K562 (cell line): ENCODE results near the gene PATE1. TPM values are rescaled to one million over a fixed set of nuclear protein-coding genes. Genes with fewer than 3 reads are reported as not detected.

Experiments
- ATAC-seq: fragments of 200-7000 bp; cut with Tn5 transposase; 3 replicates; pipeline ENCODE4 v1.9.1; 2020; ENCODE audit warnings: moderate library complexity
- BruUV-seq: library from RNA; stranded (reverse); fragments of 400-500 nt; replicated peaks from 2 replicates; lab custom pipeline; 2021; lab: Mats Ljungman, UMichigan
- CTCF ChIA-PET: fragments of 300-600 bp; formaldehyde crosslinking; extraction: SDS; loops from one replicate; lab custom pipeline; 2021; ENCODE audit warnings: low intra/inter-chr PET ratio; lab: Yijun Ruan, JAX
- POLR2A ChIA-PET: fragments of 300-600, 350-650 bp; sonication (Branson Sonifier 250); formaldehyde crosslinking; extraction: SDS; loops from one replicate; lab custom pipeline; 2021; ENCODE audit warnings: antibody characterized with exemption, inconsistent platforms; lab: Yijun Ruan, JAX
- DNase-seq, 4 experiments: peaks; one replicate each; pipeline versions ENCODE4 v3.0.0 to v3.0.0-alpha.2; 2011 to 2018; ENCODE audit warnings: low spot score in 3 of 4, mixed read lengths in 3 of 4; ENCODE audit errors: extremely low read depth in 1 of 4
- FAIRE-seq: peaks from 2 replicates; lab custom pipeline; 2011; peaks lifted over from hg19 to GRCh38; lab: Jason Lieb, UNC
- H2AFZ ChIP-seq: 2 replicates; pipeline ENCODE4 v1.6.0; 2011; ENCODE audit warnings: low read depth, low read length, control low read depth, inconsistent platforms
- H3K27ac ChIP-seq: fragments of 200-600 bp; 3 replicates; pipeline ENCODE4 v1.8.0; 2011; ENCODE audit warnings: low read depth, mild to moderate bottlenecking, control low read depth, inconsistent platforms, low read length, moderate library complexity, mixed read lengths; ENCODE audit errors: extremely low read depth
- H3K27me3 ChIP-seq, 2 experiments: fragments of 300-600 bp in 1 of 2; 2 replicates in 1 of 2; 3 replicates in 1 of 2; pipeline versions ENCODE4 v1.6.0 to v1.8.0; 2011; ENCODE audit warnings: inconsistent platforms in 2 of 2, low read length in 2 of 2, mild to moderate bottlenecking in 1 of 2, mixed read lengths in 1 of 2, moderate library complexity in 1 of 2; ENCODE audit not compliant: control insufficient read depth in 2 of 2, insufficient read depth in 2 of 2
- H3K36me3 ChIP-seq: fragments of 300-600 bp; 3 replicates; pipeline ENCODE4 v1.8.0; 2011; ENCODE audit warnings: mild to moderate bottlenecking, low read length, inconsistent platforms; ENCODE audit not compliant: control insufficient read depth, insufficient read depth
- H3K4me1 ChIP-seq, 2 experiments: fragments of 200-600 bp in 1 of 2; replicated peaks in 1 of 2; 2 replicates in 1 of 2; 3 replicates in 1 of 2; pipeline versions ENCODE4 v1.5.1 to v1.8.0; 2011; ENCODE audit warnings: inconsistent platforms in 2 of 2, low read length in 2 of 2, mild to moderate bottlenecking in 1 of 2, mixed read lengths in 1 of 2, moderate library complexity in 1 of 2; ENCODE audit not compliant: control insufficient read depth in 2 of 2, insufficient read depth in 2 of 2
- H3K4me2 ChIP-seq: 2 replicates; pipeline ENCODE4 v1.6.1; 2011; ENCODE audit warnings: low read length, control low read depth, inconsistent platforms, mixed read lengths; ENCODE audit not compliant: insufficient read depth
- H3K4me3 ChIP-seq: fragments of 200-600 bp; sonication (generic), shearing (Covaris generic); 2 replicates; pipeline ENCODE4 v1.5.1; 2016; ENCODE audit warnings: control low read depth, inconsistent platforms
- H3K79me2 ChIP-seq: fragments of 200-600 bp; 3 replicates; pipeline ENCODE4 v1.8.0; 2011; ENCODE audit warnings: low read length, inconsistent platforms; ENCODE audit not compliant: control insufficient read depth, insufficient read depth
- H3K9ac ChIP-seq, 2 experiments: 2 replicates each; pipeline versions ENCODE4 v1.6.0 to v1.6.1; 2011; ENCODE audit warnings: low read depth in 2 of 2, low read length in 2 of 2, control low read depth in 1 of 2, inconsistent platforms in 1 of 2, mild to moderate bottlenecking in 1 of 2, mixed read lengths in 1 of 2; ENCODE audit not compliant: insufficient read depth in 1 of 2
- H3K9me1 ChIP-seq: one replicate; pipeline ENCODE4 v1.6.0; 2011; ENCODE audit warnings: inconsistent platforms, mild to moderate bottlenecking, low read length, moderate library complexity; ENCODE audit not compliant: control insufficient read depth, insufficient read depth
- H3K9me3 ChIP-seq: replicated peaks from 2 replicates; pipeline ENCODE4 v1.5.1; 2011; ENCODE audit warnings: low read depth, low read length, inconsistent platforms; ENCODE audit not compliant: control insufficient read depth, insufficient read depth
- H4K20me1 ChIP-seq: replicated peaks from 2 replicates; pipeline ENCODE4 v1.6.1; 2011; ENCODE audit warnings: low read length, inconsistent platforms, mixed read lengths; ENCODE audit not compliant: control insufficient read depth, insufficient read depth
- E2F1 ChIP-seq: sonication (generic); formaldehyde crosslinking; IDR thresholded peaks from 2 replicates; pipeline ENCODE4 v1.8.1; 2023; ENCODE audit warnings: mild to moderate bottlenecking, missing genetic modification reagents, moderate library complexity
- HDAC1 ChIP-seq, 2 experiments: fragments of 450-650 bp; IDR thresholded peaks; 2 replicates each; pipeline ENCODE4 v1.6.1; 2016 to 2017; ENCODE audit warnings: inconsistent platforms in 1 of 2, mild to moderate bottlenecking in 1 of 2, moderate library complexity in 1 of 2
- HNRNPL ChIP-seq: fragments of 200-400 bp; formaldehyde crosslinking; IDR thresholded peaks from 2 replicates; pipeline ENCODE4 v1.6.1; 2017; ENCODE audit warnings: low read depth, mild to moderate bottlenecking, low read length
- MBD2 ChIP-seq: sonication (generic); IDR thresholded peaks from 2 replicates; pipeline ENCODE4 v1.6.1; 2016; ENCODE audit warnings: low read depth, borderline replicate concordance
- NR2F6 ChIP-seq: fragments of 450-650 bp; formaldehyde crosslinking; IDR thresholded peaks from 2 replicates; pipeline ENCODE4 v1.4.0; 2020; ENCODE audit warnings: mild to moderate bottlenecking
- RBFOX2 ChIP-seq: fragments of 200-400 bp; formaldehyde crosslinking; IDR thresholded peaks from 2 replicates; pipeline ENCODE4 v1.6.1; 2017; ENCODE audit warnings: low read depth, mild to moderate bottlenecking, low read length, moderate library complexity
- RNF219 ChIP-seq: fragments of 250-450 bp; sonication (Bioruptor Pico); IDR thresholded peaks from 2 replicates; pipeline ENCODE4 v1.5.0; 2022; ENCODE audit warnings: mild to moderate bottlenecking
- SNIP1 ChIP-seq: fragments of 450-650 bp; IDR thresholded peaks from 2 replicates; pipeline ENCODE4 v1.7.1; 2017; ENCODE audit warnings: low read depth, mild to moderate bottlenecking
- ZNF174 ChIP-seq: fragments of 250-450 bp; sonication (Bioruptor Pico); IDR thresholded peaks from 2 replicates; pipeline ENCODE4 v1.4.0; 2020; ENCODE audit warnings: mild to moderate bottlenecking
- ZNF407 ChIP-seq: fragments of 450-650 bp; IDR thresholded peaks from 2 replicates; pipeline ENCODE4 v1.6.1; 2016; ENCODE audit warnings: low read depth
- ZNF445 ChIP-seq: fragments of 250-450 bp; sonication (Bioruptor Pico); IDR thresholded peaks from 2 replicates; pipeline ENCODE4 v1.4.0; 2020; ENCODE audit warnings: low read depth, mild to moderate bottlenecking, moderate library complexity
- WGBS: fragments of 100-300 bp; shearing (Covaris generic); methylation state at CpG from one replicate; pipeline ENCODE4 v1.1.6; 2016; ENCODE audit warnings: low coverage, mixed read lengths; ENCODE audit not compliant: insufficient coverage; ENCODE audit errors: missing lambda C conversion rate; 5-methylcytosine and 5-hydroxymethylcytosine counted together
- in situ Hi-C: fragments of 300-500 bp; cut with MboI; formaldehyde crosslinking; loops from 4 replicates; pipeline ENCODE4 v1.15.0; 2018; ENCODE audit warnings: inconsistent platforms, mixed read lengths
- intact Hi-C: fragments of 100-400 bp; cut with micrococcal nuclease; formaldehyde crosslinking; loops from 2 replicates; pipeline ENCODE4 v1.14.2; 2022
- polyA plus RNA-seq, 8 experiments: library from polyadenylated mRNA; depleted of rRNA in 4 of 8; stranded (reverse) in 5 of 8; unstranded in 3 of 8; fragments of >200 nt; fragmentation: Nextera tagmentation in 2 of 8; fragmentation: Illumina TruSeq in 1 of 8; extraction: Ambion mirVana in 2 of 8; extraction: Trizol in 1 of 8; gene quantifications; 2 replicates each; pipeline versions ENCODE4 v1.2.1 to v1.2.3, GENCODE V29; 2011 to 2014; ENCODE audit warnings: inconsistent platforms in 1 of 8, missing spikeins in 1 of 8
- total RNA-seq, 7 experiments: library from RNA; depleted of rRNA in 6 of 7; stranded (reverse); fragments of >200 nt in 6 of 7; fragmentation: Illumina TruSeq in 2 of 7; extraction: Trizol in 2 of 7; gene quantifications; 2 replicates each; pipeline versions ENCODE4 v1.2.1 to v1.2.3, GENCODE V29; 2011 to 2021; ENCODE audit warnings: low replicate concordance in 1 of 7

PATE1 gene
- total and polyA plus RNA-seq, 9 of the 15 experiments (the other 6 are each of a cell fraction or from before 2014, with no cell fraction given), result not detected

GRCh38 chr11:125772834-125773505 lies 26.9 kb downstream of the PATE1 start:
- no peak overlapping the region for H3K27ac ChIP-seq
- H2AFZ ChIP-seq, result no peak overlapping the region
- H4K20me1 ChIP-seq, result no peaks in the 10 kb centered on the region
- no peak overlapping the region for H3K4me2 ChIP-seq
- no peaks in the 10 kb centered on the region for H3K4me1 ChIP-seq
- BruUV-seq, result no TSS peak
- no peak overlapping the region for H3K4me3 ChIP-seq
- no peaks in the 10 kb centered on the region for H3K9me3 ChIP-seq
- no peak for ATAC-seq
- no peak for FAIRE-seq
- ChIA-PET CTCF (no interaction called here), POLR2A (interaction anchor here (0.6 kb wide), 1 partner anchor 1951 kb away, joined by 4 read pairs; no protein-coding TSS in a partner anchor)
- no peaks in the 10 kb centered on the region for H3K36me3 ChIP-seq
- peaks cover 12 to 16% of the 10 kb centered on the region in 2 experiments for H3K27me3 ChIP-seq
- H3K9me1 ChIP-seq, result no peaks in the 10 kb centered on the region
- H3K9ac ChIP-seq, result no peak overlapping the region
- in situ Hi-C loops, result no loop called here
- DNase-seq, result no peak
- intact Hi-C loops, result loop anchor here (5.0 kb wide), 1 partner anchor 99 kb away; no protein-coding TSS in a partner anchor
- H3K79me2 ChIP-seq, result no peaks in the 10 kb centered on the region
- WGBS, result 0% methylated on average over 3 of the region's 3 CpGs
- TF ChIP-seq E2F1 (CRISPR knock-in tag) (no peak), NR2F6 (CRISPR knock-in tag) (no peak), RNF219 (CRISPR knock-in tag) (no peak), RBFOX2 (no peak), ZNF445 (CRISPR knock-in tag) (no peak), HNRNPL (no peak), MBD2 (no peak), HDAC1 (IDR thresholded peaks at IDR 0.05) (no peak), ZNF174 (CRISPR knock-in tag) (no peak), ZNF407 (no peak), SNIP1 (no peak)
